Dedifferentiated amniotic fluid mesenchymal stem cell (primary cell): ENCODE data around the gene KCNG4.

Experiments
- DNase-seq: peaks from one replicate; pipeline ENCODE4 v3.0.0-alpha.2; 2016; ENCODE audit errors: extremely low spot score

KCNG4 gene

GRCh38 chr16:84183572-84183875 lies 56.3 kb downstream of the KCNG4 start:
- DNase-seq, result no peak

DNA sequence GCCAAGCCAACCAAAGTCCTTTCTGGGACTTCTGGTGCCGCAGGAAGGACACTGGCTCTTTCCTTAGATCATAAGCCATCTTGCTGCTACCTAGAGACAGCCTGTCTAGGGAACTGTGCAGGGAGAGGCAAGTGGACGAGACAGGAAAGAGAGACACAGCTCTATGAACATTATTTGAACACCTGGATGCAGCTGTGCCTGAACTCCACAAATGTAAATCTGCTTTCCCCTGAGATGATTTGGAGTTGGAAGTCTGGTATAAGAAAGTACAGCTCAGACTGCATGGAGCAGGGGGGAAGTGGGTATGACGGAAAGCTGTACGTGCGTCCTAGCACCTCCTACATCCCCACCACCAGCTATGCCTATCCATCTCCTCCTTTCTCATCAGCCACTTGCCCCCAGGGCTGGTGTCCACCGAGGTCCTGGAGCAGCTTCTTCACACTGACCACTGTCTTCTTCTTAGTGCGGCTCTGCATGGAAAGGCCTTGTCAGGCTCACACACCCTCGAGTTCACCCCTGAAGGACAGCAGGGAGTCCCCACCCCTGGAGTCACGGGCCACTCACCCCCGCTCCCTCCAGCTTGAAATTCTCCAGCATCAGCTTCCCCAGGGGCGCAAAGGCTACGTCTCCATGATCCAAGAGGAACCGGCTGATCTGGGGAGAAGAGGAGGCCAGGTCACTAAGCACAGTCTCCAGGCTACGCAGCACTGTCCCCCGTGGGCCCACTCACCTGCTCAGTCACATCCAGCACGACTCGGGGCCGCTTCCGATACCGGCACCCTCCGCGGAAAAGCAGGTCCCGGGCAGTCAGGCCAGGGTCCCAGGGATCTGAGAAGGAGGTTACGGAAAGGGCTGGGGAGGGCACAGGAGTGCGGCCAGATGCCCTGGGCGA lies 56.9 kb downstream of the KCNG4 start:
- DNase-seq, result no peak

GRCh38 chr16:84182104-84182503 lies 57.7 kb downstream of the KCNG4 start:
- DNase-seq, result no peak

GRCh38 chr16:84181144-84181915 lies 58.5 kb downstream of the KCNG4 start:
- no peak for DNase-seq

DNA sequence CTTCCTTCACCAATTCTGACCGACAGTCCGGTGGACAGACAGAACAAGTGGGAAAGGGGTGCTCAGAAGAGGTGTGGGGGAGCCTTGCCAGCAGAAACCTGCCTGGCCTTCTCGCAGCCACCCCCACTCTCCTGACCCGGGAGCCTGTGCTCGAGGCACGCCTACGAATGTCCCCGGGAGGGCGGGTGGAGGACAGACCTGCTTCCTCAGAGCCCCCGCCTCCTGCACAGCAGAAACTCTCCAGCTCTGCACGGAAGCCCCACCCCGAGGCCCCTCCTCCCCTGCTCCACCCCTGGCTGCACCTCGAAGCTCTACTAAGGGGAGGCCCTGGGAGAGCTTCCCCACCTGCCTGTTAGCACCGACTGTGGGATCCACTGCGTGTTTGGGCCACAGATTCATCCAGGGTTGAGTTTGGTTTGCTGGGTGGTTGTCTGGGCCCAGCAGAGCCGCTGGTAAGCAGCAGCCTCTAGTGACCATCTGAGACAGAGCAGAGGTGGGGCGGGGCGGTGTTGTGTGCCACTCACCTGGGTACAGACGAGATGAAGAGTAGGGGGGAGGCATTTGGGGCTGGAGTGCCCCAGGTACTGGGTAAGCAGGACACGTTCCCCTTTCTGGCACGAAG lies 59.2 kb downstream of the KCNG4 start:
- no peak for DNase-seq

DNA sequence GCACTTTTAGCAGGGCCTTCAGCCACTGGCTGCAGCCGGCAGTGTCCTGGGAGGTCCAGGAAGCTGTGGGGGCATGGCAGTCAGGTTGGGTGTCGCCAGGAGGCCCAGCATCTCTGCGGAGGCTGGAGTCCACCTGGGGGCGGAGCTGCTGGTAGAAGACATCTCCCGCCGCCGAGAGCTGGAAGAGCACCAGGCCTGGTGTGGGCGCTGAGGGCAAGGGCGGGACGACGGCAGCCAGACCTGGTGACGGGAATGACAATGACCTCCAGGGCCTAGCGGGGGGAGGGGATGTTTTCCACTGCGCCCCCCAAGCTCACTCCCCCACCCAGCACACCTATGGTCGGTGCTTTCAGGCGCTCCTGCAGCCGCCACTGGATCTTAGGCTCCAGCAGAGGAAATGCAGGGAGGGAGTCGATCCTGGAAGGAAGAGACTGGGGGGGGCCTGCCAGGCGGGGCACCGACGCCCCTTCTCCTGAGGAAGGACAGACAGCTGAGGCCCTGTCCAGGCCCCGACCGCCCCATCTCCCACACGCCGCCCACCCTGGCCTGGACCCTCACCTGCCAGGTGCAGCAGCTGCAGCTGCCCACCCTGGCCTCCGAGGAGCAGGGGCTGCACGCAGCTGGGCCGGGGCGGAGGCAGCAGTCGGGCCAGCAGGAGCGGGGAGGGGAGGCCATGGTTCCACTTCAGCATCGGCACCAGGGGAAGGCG lies 60.0 kb downstream of the KCNG4 start:
- no peak for DNase-seq

DNA sequence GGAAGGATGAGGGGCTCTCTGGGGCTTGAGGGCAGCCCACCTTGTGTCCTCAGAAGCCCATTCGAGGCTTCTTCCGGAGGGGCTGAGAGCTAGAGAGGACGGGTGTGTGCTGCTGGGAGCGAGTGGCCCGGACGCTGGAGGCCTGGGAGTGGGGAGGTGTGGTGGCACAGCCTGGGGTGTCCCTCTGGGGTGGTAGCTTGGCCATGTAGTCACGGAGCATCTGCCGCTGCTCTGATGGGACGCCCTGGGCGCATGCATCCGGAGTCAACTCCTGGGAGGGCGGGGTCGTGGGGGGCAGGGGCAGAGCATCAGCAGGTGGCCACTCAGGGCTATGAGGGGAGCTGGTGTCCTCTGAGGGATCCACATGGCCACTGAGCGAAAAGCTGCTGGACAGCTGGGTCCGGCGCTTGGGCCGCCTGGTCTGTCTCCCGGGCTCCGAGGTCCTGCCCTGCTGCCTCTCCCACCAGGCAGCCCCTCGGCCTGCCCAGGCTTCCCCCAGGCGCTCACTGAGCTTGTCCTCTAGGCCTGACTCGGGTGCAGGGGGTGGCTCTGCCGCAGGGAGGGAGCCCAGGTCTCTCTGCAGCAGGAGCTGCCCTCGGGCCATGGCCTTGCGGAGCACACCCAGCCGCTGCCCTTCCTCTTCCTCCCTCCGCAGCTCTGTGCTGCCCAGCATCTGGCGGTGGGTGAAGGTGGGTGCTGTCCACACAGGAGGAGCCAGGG lies 60.8 kb downstream of the KCNG4 start:
- no peak for DNase-seq

- DNase-seq, result no peak
Observed at GRCh38 chr16:84178146-84178765, 61.6 kb downstream of the KCNG4 start.

- no peak for DNase-seq
Observed at GRCh38 chr16:84177741-84178073, 62.1 kb downstream of the KCNG4 start.

DNA sequence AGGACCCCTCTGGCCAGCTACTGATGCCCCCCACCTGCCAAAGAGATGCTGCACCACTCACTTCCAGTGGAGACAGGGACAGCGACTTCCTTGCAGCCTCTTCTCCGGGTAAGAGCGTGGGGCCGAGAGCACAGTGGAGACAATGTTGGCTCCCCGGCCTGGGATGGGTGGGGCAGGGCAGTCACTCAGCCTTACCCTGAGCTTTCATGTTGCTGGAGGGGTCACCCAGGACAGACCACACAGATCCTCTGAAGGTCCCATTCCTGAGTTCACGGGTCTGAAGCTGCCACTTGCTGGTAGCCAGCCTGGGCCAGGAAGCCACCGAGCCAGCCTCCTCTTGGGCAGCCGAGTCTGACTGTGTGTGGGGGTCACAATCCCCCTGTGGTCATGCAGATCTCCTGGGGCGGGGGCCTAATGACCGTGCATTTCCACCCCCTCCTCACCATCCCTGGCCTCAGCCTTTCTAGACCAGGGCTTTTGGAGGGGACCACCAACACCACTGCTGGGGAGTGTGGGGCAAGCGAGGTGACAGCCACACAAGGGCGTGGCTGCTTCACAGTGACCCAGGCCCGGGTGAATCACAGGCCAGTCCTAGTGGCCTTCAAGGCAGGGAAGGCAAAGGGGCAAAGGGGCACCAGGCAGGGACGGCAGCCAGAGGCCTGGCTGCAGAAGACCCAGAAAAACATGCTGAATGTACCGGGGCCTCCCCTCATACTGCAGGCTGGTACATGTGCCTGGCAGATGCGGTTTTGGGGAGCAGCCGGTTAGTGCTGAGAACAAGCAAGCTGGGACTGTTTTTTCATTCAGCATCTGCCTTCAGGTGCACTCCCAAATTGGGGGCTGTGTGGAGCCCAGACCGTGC lies 63.4 kb downstream of the KCNG4 start:
- DNase-seq, result no peak

DNA sequence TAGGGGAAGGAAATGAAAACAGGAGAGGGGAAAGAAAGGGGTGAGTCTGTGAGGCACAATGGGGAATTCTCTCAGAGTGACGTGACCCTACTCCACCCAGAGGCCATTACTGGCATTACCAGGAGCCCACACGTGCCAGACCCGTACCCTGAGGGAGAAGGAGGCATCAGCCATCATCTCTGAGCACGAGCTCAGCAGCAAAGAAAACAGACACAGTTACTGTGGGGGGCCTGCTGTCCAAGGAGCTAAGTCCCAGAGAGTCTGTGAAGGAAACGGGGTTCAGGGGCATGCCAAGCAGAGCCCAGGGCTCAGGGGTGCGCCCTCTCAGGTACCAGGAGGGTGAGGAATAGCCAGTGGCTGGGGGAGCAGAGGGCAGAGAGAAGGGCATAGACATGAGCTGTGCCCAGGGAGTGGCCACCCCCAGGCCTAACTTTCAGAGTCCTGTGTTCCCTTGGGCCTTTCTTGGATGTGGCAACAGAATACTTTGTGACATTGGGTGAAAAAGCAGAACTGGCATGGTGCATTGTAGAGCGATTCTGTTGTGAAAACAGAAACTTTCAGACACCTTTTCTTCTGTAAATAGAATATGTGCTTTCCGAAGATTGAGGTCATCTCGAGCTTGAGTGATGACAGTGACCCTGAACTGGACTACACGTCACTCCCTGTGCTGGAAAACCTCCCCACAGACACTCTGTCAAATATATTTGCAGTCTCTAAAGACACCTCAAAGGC lies 64.3 kb downstream of the KCNG4 start:
- no peak for DNase-seq

- no peak for DNase-seq
Observed at GRCh38 chr16:84174396-84174795, 65.4 kb downstream of the KCNG4 start.

DNA sequence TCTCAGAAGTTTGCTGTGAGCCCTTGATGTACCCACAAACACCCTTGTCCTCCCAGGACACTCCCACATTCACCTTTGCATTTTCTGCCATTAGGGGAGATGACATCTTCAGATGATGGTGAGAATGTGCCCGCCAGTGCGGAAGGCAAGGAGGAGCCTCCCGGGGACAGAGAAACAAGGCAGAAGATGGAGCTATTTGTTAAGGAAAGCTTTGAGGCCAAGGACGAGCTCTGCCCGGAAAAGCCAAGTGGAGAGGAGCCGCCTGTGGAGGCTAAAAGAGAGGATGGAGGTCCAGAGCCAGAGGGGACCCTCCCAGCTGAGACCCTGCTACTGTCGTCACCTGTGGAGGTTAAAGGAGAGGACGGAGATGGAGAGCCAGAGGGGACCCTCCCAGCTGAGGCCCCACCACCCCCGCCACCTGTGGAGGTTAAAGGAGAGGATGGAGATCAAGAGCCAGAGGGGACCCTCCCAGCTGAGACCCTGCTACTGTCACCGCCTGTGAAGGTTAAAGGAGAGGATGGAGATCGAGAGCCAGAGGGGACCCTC lies 70.0 kb downstream of the KCNG4 start:
- DNase-seq, result no peak
